Muscle layer of duodenum (tissue), 2 donors: ENCODE results near the gene CPTP.

Source experiments
- H3K27ac ChIP-seq: one replicate; pipeline ENCODE4 v1.7.0; 2013; ENCODE audit warnings: mild to moderate bottlenecking, low read length
- H3K27me3 ChIP-seq: one replicate; pipeline ENCODE4 v1.7.0; 2013; ENCODE audit warnings: low read depth, mild to moderate bottlenecking, control low read depth, low read length
- H3K36me3 ChIP-seq, 2 donors: one replicate each; pipeline ENCODE4 v1.7.0; 2013; ENCODE audit warnings: low read length in 2 of 2, control low read depth in 1 of 2, mild to moderate bottlenecking in 1 of 2; ENCODE audit not compliant: insufficient read depth in 2 of 2, control insufficient read depth in 1 of 2
- H3K4me1 ChIP-seq, 2 donors: one replicate each; pipeline ENCODE4 v1.7.0; 2013; ENCODE audit warnings: low read length in 2 of 2, mild to moderate bottlenecking in 2 of 2, control low read depth in 1 of 2, moderate library complexity in 1 of 2; ENCODE audit not compliant: insufficient read depth in 2 of 2, control insufficient read depth in 1 of 2
- H3K4me3 ChIP-seq, 2 donors: one replicate each; pipeline ENCODE4 v1.7.0; 2013; ENCODE audit warnings: low read length in 2 of 2, low read depth in 1 of 2, mild to moderate bottlenecking in 1 of 2
- H3K9me3 ChIP-seq, 2 donors: one replicate each; pipeline ENCODE4 v1.7.0; 2013; ENCODE audit warnings: low read length in 2 of 2, control low read depth in 1 of 2, mild to moderate bottlenecking in 1 of 2; ENCODE audit not compliant: control insufficient read depth in 1 of 2
- donor health status: healthy.

CPTP gene

GRCh38 chr1:1377540-1378205 is 53.1 kb downstream of the CPTP start:
- H3K9me3 ChIP-seq: no peaks in the 10 kb centered on the region
- peaks cover 6 to 24% of the 10 kb centered on the region in 2 donors for H3K4me1 ChIP-seq
- H3K36me3 ChIP-seq: peaks cover 0 to 18% of the 10 kb centered on the region in 2 donors
- H3K27ac ChIP-seq: no peak overlapping the region
- H3K4me3 ChIP-seq: no peak overlapping the region
- no peaks in the 10 kb centered on the region for H3K27me3 ChIP-seq
